GM13976 (cell line): ENCODE measurements around the gene TMUB2.

Experiments
- DNase-seq: peaks from one replicate; pipeline ENCODE4 v3.0.0; 2012; ENCODE audit warnings: low spot score
- CTCF ChIP-seq: IDR thresholded peaks from 2 replicates; pipeline ENCODE4 v1.5.1; 2012; ENCODE audit warnings: borderline replicate concordance, mild to moderate bottlenecking; ENCODE audit not compliant: insufficient read depth; ENCODE audit errors: extremely low read depth, missing control alignments, control extremely low read depth
- in situ Hi-C: fragments of 300-500 bp; cut with MboI; formaldehyde crosslinking; loops from one replicate; pipeline ENCODE4 v1.12.0; 2022; ENCODE audit warnings: low sequenced_read_pairs, mixed read lengths, inconsistent platforms; ENCODE audit not compliant: unreplicated experiment

The TMUB2 gene

GRCh38 chr17:44197980-44198720, 11.4 kb downstream of the TMUB2 start:
- DNase-seq, result peak; percentile 74
- in situ Hi-C loops, result no loop called here
- TF ChIP-seq CTCF, result no peak

DNA sequence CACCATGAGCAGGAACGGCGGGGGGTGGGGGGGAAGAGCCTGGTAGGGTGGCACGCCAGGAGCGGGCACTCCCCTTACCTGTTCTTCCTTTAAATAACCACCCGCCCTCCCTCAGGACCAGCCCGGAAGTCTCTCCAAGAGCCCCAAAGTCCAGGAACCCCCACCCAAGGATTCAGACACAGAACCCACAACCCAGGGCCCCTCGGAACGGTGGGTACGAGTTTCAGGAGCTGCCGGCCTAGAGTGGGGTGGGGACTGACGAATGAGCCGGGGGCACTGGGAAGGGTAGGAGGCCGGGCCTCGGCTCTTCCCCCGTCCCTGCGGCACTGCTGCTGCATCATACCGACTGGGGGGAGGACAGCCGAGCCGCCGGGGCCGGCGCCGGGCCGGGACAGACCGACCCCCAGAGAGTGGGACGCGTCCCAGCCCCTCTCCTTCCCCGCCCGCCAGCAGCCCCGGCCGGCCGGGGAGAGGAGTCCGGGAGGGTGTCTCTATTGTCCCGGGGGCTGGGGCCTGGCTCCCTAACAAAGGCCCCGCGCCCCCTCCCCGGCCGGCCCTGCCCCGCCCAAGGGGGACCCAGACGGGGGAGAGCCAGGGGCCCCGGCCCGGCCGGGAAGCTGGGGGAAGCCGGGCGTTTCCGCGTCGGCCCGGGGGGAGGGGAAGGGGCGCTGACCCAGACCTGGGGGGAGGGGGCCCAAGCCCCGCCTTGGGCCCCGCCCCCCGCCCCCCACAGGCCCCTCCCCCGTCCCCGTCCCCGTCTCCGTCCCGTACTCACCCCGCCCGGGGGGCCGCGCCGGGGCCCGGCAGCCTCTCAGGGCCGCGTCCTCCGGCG, 12.2 kb downstream of the TMUB2 start:
- peak; percentile 92 for DNase-seq
- in situ Hi-C loops, result no loop called here
- TF ChIP-seq CTCF, result no peak

DNA sequence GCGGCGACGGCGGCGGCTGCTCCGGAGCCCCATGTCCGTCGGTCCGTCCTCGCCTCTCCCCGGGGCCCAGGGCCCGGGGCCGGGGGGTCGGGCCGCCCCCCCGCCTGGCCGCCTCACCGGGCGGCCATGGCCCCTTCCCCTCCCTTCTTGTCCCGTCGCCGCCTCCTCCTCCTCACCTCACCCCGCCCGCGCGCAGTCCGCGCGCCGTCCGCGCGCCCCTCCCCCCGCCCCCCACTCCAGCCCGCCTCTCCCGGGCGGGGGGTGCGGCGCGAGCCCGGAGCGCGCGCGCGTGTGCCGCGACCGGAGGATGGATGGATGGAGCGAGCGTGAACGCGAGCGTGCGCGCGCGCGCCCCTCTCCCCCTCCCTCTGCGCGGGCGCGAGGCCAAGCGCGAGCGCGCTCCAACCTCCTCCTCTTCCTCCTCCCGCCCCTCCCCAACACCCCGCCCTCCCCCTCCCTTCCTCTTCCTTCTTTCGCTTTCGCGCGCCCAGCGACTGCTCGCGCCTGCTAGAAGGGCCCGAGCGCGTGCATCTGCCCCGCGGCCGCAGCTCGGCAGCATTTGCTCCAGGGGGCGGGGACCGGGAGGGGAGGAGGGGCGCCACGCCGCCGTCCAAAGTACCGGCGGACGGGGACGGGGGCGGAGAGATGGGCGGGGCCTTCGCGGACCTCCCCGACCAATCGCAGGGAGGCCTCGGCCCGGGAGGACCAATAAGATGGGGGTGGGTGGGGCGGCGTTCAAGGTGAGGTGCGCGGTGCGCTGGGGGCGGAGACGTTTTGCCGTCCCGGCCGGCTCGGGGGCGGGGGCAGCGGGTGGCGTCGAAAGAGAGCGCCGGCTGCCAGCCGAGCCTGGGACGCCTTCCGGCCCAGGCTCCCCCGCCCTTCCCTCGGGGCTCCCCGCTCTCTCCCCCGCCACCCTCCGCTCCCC, 13.0 kb downstream of the TMUB2 start, which contains the start of gene ATXN7L3:
Gene ATXN7L3, minus strand, starts transcription at position 332 of the 925 bp plus-strand sequence. CDS start 1,814 bp downstream, outside the sequence.
- TF ChIP-seq CTCF, result no peak
- in situ Hi-C loops, result loop anchor here (5.0 to 25.0 kb wide), 2 partner anchors 132 to 312 kb away; partner anchors contain the start of gene GPATCH8
- DNase-seq, result peak; percentile 99

GRCh38 chr17:44200478-44201155, 13.8 kb downstream of the TMUB2 start:
- DNase-seq, result no peak
- TF ChIP-seq CTCF, result no peak
- in situ Hi-C loops, result loop anchor here (5.0 to 25.0 kb wide), 2 partner anchors 132 to 312 kb away; partner anchors contain the start of gene GPATCH8

DNA sequence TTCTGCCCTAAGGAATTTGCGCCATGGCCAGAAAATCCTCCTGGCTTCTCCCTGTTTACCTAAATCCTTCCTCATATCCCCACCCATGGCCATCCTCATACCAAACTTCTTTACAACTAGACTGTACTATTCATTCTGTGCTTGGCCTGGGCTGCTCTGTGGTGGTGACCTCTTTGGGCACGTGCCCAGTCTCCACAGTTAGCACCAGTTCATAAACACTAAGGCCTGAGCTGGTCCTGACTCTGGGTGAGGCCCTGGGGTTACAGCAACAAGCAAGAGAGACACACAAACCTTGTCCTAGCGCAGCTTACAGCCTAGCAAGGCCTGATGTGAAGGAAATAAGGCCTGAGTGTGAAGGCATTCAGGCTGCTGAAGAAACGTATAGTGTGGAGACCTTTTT, 16.0 kb downstream of the TMUB2 start:
- no peak for DNase-seq
- in situ Hi-C loops, result loop anchor here (5.0 to 25.0 kb wide), 2 partner anchors 130 to 310 kb away; partner anchors contain the start of gene GPATCH8

More for the DNA sequence above, 16.0 kb downstream of the TMUB2 start:
- TF ChIP-seq CTCF, result no peak
